Esophagus muscularis mucosa (tissue), 4 donors: Measurements from ENCODE around the gene PTPRU. TPM values are rescaled to one million over a fixed set of nuclear protein-coding genes. Genes with fewer than 3 reads are reported as not detected.

Experiments
- DNase-seq: peaks from one replicate; pipeline ENCODE4 v3.0.0-alpha.2; 2017; ENCODE audit errors: extremely low spot score
- H3K27ac ChIP-seq, 4 donors: fragments of 200-600 bp; sonication (generic); replicated peaks in 1 of 4; 1 replicate in 3 of 4; 2 replicates in 1 of 4; pipeline ENCODE4 v1.5.1; 2016 to 2019; ENCODE audit warnings: mild to moderate bottlenecking in 1 of 4
- H3K27me3 ChIP-seq, 4 donors: fragments of 200-600 bp; sonication (generic); one replicate each; pipeline versions ENCODE4 v1.5.1 to v1.6.0; 2016 to 2019
- H3K36me3 ChIP-seq, 4 donors: fragments of 200-600 bp; sonication (generic); one replicate each; pipeline ENCODE4 v1.5.1; 2016 to 2019
- H3K4me1 ChIP-seq, 4 donors: fragments of 200-600 bp; sonication (generic); one replicate each; pipeline ENCODE4 v1.5.1; 2016 to 2019
- H3K4me3 ChIP-seq, 4 donors: fragments of 200-600 bp; sonication (generic); 1 replicate in 2 of 4; 2 replicates in 2 of 4; pipeline ENCODE4 v1.5.1; 2016 to 2019; ENCODE audit warnings: mild to moderate bottlenecking in 4 of 4, moderate library complexity in 1 of 4
- H3K9me3 ChIP-seq, 4 donors: fragments of 200-600 bp; sonication (generic); 1 replicate in 3 of 4; 2 replicates in 1 of 4; pipeline ENCODE4 v1.5.1; 2016 to 2019
- CTCF ChIP-seq, 3 experiments: fragments of 200-600 bp in 2 of 3; fragments of 450-650 bp in 1 of 3; sonication (generic) in 2 of 3; IDR thresholded peaks; one replicate each; pipeline ENCODE4 v1.5.1; 2017 to 2019; ENCODE audit warnings: antibody characterized with exemption in 3 of 3, mild to moderate bottlenecking in 2 of 3, moderate library complexity in 1 of 3
- EP300 ChIP-seq: sonication (generic); formaldehyde crosslinking; IDR thresholded peaks from one replicate; pipeline ENCODE4 v1.6.1; 2017; ENCODE audit warnings: antibody characterized with exemption
- POLR2A ChIP-seq: fragments of 450-650 bp; IDR thresholded peaks from one replicate; pipeline ENCODE4 v1.6.1; 2017; ENCODE audit warnings: antibody characterized with exemption, moderate library complexity, mild to moderate bottlenecking, low read depth
- POLR2AphosphoS5 ChIP-seq, 2 donors: sonication (generic); formaldehyde crosslinking; IDR thresholded peaks; one replicate each; pipeline ENCODE4 v1.6.1; 2017; ENCODE audit warnings: antibody characterized with exemption in 2 of 2
- WGBS: methylation state at CpG from one replicate; pipeline ENCODE4 v1.1.5; 2018; 5-methylcytosine and 5-hydroxymethylcytosine counted together
- intact Hi-C: fragments of 100-400 bp; cut with DNase I; formaldehyde crosslinking; loops from one replicate; pipeline ENCODE4 v1.15.1; 2023
- total RNA-seq, 4 donors: library from RNA; depleted of rRNA; stranded (reverse); fragments of >200 nt; gene quantifications; one replicate each; pipeline versions ENCODE4 v1.1.0 to v1.2.1, GENCODE V29; 2016

The PTPRU gene
- total RNA-seq, 4 donors from 2014 or later: 19.5 to 32.7 (median 27.5) TPM

DNA sequence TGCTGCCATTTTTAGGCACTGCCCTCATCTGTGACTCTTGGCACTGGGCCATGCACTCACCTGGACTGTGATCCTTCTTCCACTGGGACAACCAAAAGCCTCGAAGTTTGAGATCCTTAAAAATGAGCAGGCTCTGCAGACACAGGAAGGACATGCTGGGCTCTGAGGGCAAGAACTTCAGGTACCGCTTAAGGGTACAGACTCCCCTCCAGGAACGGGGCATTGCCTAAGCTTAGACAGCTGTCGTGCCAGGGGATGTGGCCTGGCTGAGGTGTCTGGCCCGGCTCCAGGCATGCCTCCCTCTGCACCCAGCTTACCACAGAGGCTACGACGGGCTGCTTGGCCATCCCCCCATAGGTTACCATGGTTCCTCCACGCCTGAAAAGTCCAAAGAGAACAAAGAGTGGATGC, 40.4 kb upstream of the PTPRU start:
- Histone ChIP-seq H3K27ac (no peak overlapping the region), H3K36me3 (peaks cover 15 to 89% (median 75%) of the 10 kb centered on the region in 4 donors), H3K27me3 (no peaks in the 10 kb centered on the region), H3K9me3 (no peaks in the 10 kb centered on the region), H3K4me1 (no peaks in the 10 kb centered on the region), H3K4me3 (no peak overlapping the region)
- no peak for DNase-seq
- TF ChIP-seq EP300 (no peak), POLR2A (no peak), POLR2AphosphoS5 (IDR thresholded peaks at IDR 0.05) (no peak), CTCF (IDR thresholded peaks at IDR 0.05) (no peak)
- 80% methylated on average over 8 of the region's 8 CpGs for WGBS
- intact Hi-C loops: no loop called here

GRCh38 chr1:29196863-29197589, 39.3 kb upstream of the PTPRU start:
- Histone ChIP-seq H3K36me3 (peaks cover 15 to 96% (median 82%) of the 10 kb centered on the region in 4 donors), H3K27me3 (no peaks in the 10 kb centered on the region), H3K4me1 (peaks cover under 1 to 4% (median 3%) of the 10 kb centered on the region in 4 donors), H3K27ac (no peak overlapping the region), H3K4me3 (no peak overlapping the region), H3K9me3 (no peaks in the 10 kb centered on the region)
- intact Hi-C loops: no loop called here
- 71% methylated on average over 7 of the region's 7 CpGs for WGBS
- TF ChIP-seq CTCF (IDR thresholded peaks at IDR 0.05) (no peak), EP300 (no peak), POLR2AphosphoS5 (IDR thresholded peaks at IDR 0.05) (no peak), POLR2A (no peak)
- DNase-seq: no peak

- H3K9me3 ChIP-seq: no peaks in the 10 kb centered on the region
- WGBS: 76% methylated on average over 2 of the region's 2 CpGs
- H3K36me3 ChIP-seq: peaks cover 15 to 92% (median 80%) of the 10 kb centered on the region in 4 donors
- no peaks in the 10 kb centered on the region for H3K27me3 ChIP-seq
- intact Hi-C loops: no loop called here
- H3K4me3 ChIP-seq: no peak overlapping the region
- no peak for DNase-seq
- H3K27ac ChIP-seq: no peak overlapping the region
- no peak for TF ChIP-seq POLR2A
- peak in 2 of 3 experiments; percentile 11 to 28 for TF ChIP-seq CTCF (IDR thresholded peaks at IDR 0.05)
- peaks cover 6 to 9% (median 8%) of the 10 kb centered on the region in 4 donors for H3K4me1 ChIP-seq
These were observed 38.8 kb upstream of the PTPRU start for GRCh38 chr1:29197590-29197924.

GRCh38 chr1:29197993-29198392, 38.3 kb upstream of the PTPRU start:
- intact Hi-C loops: no loop called here
- TF ChIP-seq POLR2A (no peak), EP300 (no peak), CTCF (IDR thresholded peaks at IDR 0.05) (no peak), POLR2AphosphoS5 (IDR thresholded peaks at IDR 0.05) (no peak)
- Histone ChIP-seq H3K36me3 (peaks cover 15 to 88% (median 77%) of the 10 kb centered on the region in 4 donors), H3K4me1 (peaks cover 7 to 11% (median 10%) of the 10 kb centered on the region in 4 donors), H3K4me3 (no peak overlapping the region), H3K9me3 (no peaks in the 10 kb centered on the region), H3K27ac (no peak overlapping the region), H3K27me3 (no peaks in the 10 kb centered on the region)
- no peak for DNase-seq
- 93% methylated on average over 7 of the region's 12 CpGs for WGBS
